Stimulated activated CD8-positive, alpha-beta memory T cell treated with anti-CD3 and anti-CD28 coated beads, Interleukin-15, amount 100 ng/mL, for 48 hours (primary cell): Measurements from ENCODE around the gene ATP5ME.

Experiments
- DNase-seq, 2 donors: peaks; one replicate each; pipeline ENCODE4 v3.0.0-alpha.2; 2020; ENCODE audit warnings: low read depth in 2 of 2

The ATP5ME gene

DNA sequence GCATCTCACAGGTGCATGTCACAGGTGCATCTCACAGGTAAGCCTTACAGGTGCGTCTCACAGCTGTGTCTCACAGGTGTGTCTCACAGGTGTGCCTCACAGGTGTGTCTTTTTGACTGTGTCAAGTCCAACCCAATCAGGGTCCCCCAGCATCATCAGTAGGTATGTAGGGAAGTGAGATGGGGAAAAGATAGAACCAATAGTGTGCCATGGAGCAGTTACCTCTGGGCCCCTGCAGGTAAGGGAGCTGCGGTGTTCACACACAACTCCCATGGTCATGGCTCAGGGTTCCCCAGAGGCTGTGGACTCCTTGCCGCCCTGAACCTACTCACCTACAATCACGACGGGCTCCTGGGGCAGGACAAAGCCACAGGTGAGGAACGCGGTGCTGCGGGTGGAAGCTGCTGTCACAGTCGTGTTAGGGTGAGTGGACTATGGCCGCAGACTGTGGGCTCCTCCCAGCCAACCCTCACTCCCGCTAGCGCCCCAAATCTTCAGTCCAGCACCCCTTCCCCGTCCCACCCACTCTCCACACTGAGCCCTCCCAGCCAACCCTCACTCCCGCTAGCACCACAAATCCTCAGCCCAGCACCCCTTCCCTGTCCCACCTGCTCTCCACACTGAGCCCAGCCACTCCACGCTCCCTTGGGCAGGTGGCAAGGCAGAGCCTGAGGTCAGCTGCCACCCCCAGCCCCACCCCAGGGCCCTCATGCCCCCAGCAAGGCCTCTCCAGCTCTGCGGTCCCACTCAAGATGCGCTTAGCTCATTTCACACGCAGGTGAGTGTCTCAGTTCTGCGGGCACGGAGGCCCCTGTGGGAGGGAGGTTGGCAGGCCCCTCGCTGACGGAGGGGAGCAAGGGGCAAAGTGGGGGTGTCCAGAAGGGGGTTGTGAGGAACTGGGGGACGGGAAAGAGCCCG is 50.8 kb downstream of the ATP5ME start:
- no peak for DNase-seq
